OCI-LY3 (cell line): ENCODE data around the gene PIK3R6.

Experiments used
- H2AFZ ChIP-seq: fragments of 200-600, 300-600 bp; shearing (Covaris generic); 2 replicates; pipeline ENCODE4 v1.6.0; 2014; ENCODE audit warnings: antibody characterized with exemption, low read depth, low read length
- H3K27ac ChIP-seq: fragments of 200-600, 300-600 bp; sonication (generic); 2 replicates; pipeline ENCODE4 v1.5.1; 2014; ENCODE audit warnings: mild to moderate bottlenecking, low read length, moderate library complexity, mixed read lengths
- H3K27me3 ChIP-seq: fragments of 200-600, 300-600 bp; sonication (generic); 2 replicates; pipeline ENCODE4 v1.6.1; 2014; ENCODE audit warnings: low read depth, low read length, mixed read lengths
- H3K36me3 ChIP-seq: fragments of 200-600, 300-600 bp; sonication (generic); replicated peaks from 2 replicates; pipeline ENCODE3; 2014; ENCODE audit warnings: low read depth, low read length, mixed read lengths
- H3K4me1 ChIP-seq: fragments of 300-600, 200-600 bp; sonication (generic); 2 replicates; pipeline ENCODE4 v1.6.1; 2014; ENCODE audit warnings: low read length, mixed read lengths
- H3K4me2 ChIP-seq: fragments of 200-600, 300-600 bp; sonication (generic); 2 replicates; pipeline ENCODE4 v1.6.1; 2014; ENCODE audit warnings: low read length, mixed read lengths
- H3K4me3 ChIP-seq: fragments of 300-600, 200-600 bp; sonication (generic); 2 replicates; pipeline ENCODE4 v1.5.1; 2014; ENCODE audit warnings: antibody characterized with exemption, mild to moderate bottlenecking, low read length, moderate library complexity
- H3K79me2 ChIP-seq: fragments of 300-600, 200-600 bp; shearing (Covaris generic); 2 replicates; pipeline ENCODE4 v1.6.1; 2014; ENCODE audit warnings: mild to moderate bottlenecking, low read length, mixed read lengths
- H3K9ac ChIP-seq: fragments of 300-600, 200-600 bp; shearing (Covaris generic); 2 replicates; pipeline ENCODE4 v1.6.0; 2014; ENCODE audit warnings: mild to moderate bottlenecking, low read length, moderate library complexity
- H3K9me3 ChIP-seq: fragments of 200-600, 300-600 bp; shearing (Covaris generic); 2 replicates; pipeline ENCODE4 v1.6.1; 2014; ENCODE audit warnings: low read length, mixed read lengths; ENCODE audit not compliant: insufficient read depth
- H4K20me1 ChIP-seq: fragments of 200-600, 300-600 bp; sonication (generic); 2 replicates; pipeline ENCODE4 v1.6.1; 2016; ENCODE audit warnings: low read length, mixed read lengths; ENCODE audit not compliant: insufficient read depth
- EZH2phosphoT487 ChIP-seq: fragments of 200-600 bp; shearing (Covaris generic); IDR thresholded peaks from 2 replicates; pipeline ENCODE4 v1.6.1; 2018; ENCODE audit warnings: antibody characterized with exemption, mixed run types, low read depth
- TF ChIP-seq, protein P1 (sequence below): fragments of 200-600, 300-600 bp; sonication (generic); IDR thresholded peaks from 2 replicates; pipeline ENCODE4 v1.5.1; 2014; ENCODE audit warnings: antibody characterized with exemption, low read length, low read depth

The PIK3R6 gene

DNA sequence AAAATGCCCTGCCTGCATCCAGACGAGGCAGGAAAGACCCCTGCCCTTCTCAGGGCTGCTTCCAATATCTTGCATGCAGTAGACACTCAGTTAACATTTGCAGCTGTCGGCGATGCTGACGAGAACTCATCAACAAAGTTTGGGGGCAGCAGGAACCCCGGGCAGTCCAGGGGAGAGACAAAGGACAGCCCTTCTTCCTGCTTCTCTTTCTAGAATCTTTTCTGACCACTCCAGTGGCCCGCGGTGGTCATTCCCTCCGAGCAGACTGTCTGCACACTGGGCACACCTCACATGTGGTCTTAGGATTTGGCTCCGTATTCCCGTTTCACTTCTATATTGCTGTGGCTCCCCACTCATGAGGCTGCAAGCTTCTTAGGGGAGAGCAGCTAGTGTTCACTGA lies 37.3 kb downstream of the PIK3R6 start:
- H3K9ac ChIP-seq: no peak overlapping the region
- no peaks in the 10 kb centered on the region for H3K9me3 ChIP-seq
- H3K4me2 ChIP-seq: no peak overlapping the region
- H3K79me2 ChIP-seq: no peaks in the 10 kb centered on the region
- H2AFZ ChIP-seq: no peak overlapping the region
- H3K4me3 ChIP-seq: no peak overlapping the region
- no peaks in the 10 kb centered on the region for H4K20me1 ChIP-seq
- H3K27me3 ChIP-seq: no peaks in the 10 kb centered on the region
- no peak overlapping the region for H3K27ac ChIP-seq
- no peaks in the 10 kb centered on the region for H3K4me1 ChIP-seq
- no peaks in the 10 kb centered on the region for H3K36me3 ChIP-seq
- TF ChIP-seq, protein P1, sequence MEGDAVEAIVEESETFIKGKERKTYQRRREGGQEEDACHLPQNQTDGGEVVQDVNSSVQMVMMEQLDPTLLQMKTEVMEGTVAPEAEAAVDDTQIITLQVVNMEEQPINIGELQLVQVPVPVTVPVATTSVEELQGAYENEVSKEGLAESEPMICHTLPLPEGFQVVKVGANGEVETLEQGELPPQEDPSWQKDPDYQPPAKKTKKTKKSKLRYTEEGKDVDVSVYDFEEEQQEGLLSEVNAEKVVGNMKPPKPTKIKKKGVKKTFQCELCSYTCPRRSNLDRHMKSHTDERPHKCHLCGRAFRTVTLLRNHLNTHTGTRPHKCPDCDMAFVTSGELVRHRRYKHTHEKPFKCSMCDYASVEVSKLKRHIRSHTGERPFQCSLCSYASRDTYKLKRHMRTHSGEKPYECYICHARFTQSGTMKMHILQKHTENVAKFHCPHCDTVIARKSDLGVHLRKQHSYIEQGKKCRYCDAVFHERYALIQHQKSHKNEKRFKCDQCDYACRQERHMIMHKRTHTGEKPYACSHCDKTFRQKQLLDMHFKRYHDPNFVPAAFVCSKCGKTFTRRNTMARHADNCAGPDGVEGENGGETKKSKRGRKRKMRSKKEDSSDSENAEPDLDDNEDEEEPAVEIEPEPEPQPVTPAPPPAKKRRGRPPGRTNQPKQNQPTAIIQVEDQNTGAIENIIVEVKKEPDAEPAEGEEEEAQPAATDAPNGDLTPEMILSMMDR: no peak
- TF ChIP-seq EZH2phosphoT487: no peak

DNA sequence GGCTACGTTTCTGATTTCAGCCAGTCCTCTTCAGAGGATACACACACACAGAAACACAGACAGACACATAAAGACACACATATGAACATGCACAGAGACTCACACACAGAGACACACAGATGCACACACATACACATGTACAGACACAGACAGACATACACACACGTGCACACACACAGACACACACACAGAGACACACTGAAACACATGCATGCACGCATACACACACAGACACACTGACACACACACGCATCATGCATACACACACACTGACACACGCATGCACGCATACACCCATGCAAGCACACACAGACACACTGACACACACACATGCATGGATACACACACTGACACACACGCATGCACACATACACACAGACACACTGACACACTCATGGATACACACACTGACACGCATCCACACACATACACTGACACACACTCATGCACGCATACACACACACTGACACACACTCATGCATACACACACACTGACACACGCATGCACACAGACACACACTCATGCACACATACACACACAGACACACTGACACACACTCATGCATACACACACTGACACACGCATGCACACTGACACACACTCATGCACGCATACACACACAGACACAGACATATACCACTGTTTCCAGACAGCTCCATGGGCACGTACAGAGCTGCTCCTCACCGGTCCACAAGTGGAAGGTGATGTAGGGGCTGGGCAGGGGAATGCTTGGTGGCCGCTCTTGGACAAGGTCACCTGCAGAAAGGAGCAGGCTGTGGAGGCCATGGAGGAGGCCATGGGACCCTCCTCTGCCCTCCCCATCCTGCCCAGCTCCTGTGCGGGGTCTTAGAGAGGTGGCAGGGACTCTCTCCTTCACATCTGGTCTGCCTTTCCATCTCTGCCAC lies 38.2 kb downstream of the PIK3R6 start:
- H2AFZ ChIP-seq: no peak overlapping the region
- no peak overlapping the region for H3K4me3 ChIP-seq
- H3K27ac ChIP-seq: no peak overlapping the region
- H3K9me3 ChIP-seq: no peaks in the 10 kb centered on the region
- H3K36me3 ChIP-seq: no peaks in the 10 kb centered on the region
- no peaks in the 10 kb centered on the region for H3K4me1 ChIP-seq
- no peaks in the 10 kb centered on the region for H4K20me1 ChIP-seq
- TF ChIP-seq, protein P1: no peak
- no peak for TF ChIP-seq EZH2phosphoT487
- H3K27me3 ChIP-seq: no peaks in the 10 kb centered on the region
- no peak overlapping the region for H3K9ac ChIP-seq
- no peak overlapping the region for H3K4me2 ChIP-seq
- no peaks in the 10 kb centered on the region for H3K79me2 ChIP-seq

DNA sequence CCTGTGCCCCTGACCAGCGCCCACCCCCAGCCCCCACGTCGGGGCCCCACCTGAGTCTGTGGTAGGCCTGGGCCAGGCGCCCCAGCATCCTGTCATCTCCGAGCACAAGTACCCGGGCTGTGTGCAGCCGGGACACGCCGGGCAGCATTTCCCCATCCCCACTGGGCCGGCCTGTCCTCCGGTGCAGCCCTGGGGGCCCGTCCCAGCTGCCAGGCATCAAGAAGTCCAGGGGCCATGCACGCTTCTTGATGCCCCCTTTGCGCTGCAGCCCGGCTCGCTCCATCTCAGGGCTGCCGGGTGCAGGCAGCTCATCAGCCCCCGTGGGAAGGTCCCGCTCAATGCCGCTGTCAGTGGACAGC lies 39.0 kb downstream of the PIK3R6 start:
- no peaks in the 10 kb centered on the region for H3K4me1 ChIP-seq
- H3K27me3 ChIP-seq: no peaks in the 10 kb centered on the region
- no peak overlapping the region for H3K4me3 ChIP-seq
- H3K27ac ChIP-seq: no peak overlapping the region
- no peaks in the 10 kb centered on the region for H3K36me3 ChIP-seq
- H3K9me3 ChIP-seq: no peaks in the 10 kb centered on the region
- no peak overlapping the region for H2AFZ ChIP-seq
- TF ChIP-seq EZH2phosphoT487: no peak
- TF ChIP-seq, protein P1: no peak
- no peaks in the 10 kb centered on the region for H4K20me1 ChIP-seq
- H3K79me2 ChIP-seq: no peaks in the 10 kb centered on the region
- H3K9ac ChIP-seq: no peak overlapping the region
- H3K4me2 ChIP-seq: no peak overlapping the region

DNA sequence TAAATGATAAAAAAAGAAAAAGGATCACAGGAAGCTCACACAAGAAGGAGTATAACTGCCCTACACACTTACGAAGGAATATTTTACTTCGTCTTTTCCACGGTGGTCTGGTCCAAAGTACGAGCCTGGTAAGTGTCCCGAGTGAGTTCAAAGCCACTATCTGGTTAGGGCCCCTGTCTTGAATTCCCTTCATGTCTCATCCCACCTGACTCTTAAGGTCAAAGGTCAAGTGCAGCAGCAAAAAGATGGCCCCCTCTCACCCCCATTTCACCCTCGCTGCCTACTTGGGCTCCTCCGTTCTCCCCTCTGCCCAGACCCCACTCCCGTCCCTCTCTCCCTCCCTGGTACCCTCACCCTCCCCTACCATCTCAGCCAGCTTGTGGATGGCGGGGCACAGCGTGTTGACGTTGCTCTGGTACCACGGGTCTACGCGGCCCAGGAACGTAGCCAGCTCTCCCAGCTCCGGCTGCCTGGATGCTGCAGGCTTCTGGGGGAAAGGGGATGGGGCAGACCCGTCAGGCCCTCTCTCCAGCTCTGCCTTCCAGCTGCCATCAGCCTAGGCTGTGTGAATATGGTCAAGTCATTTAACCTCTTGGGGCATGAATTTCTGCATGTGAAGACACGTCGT lies 40.6 kb downstream of the PIK3R6 start:
- no peak overlapping the region for H3K9ac ChIP-seq
- no peak overlapping the region for H3K27ac ChIP-seq
- no peak overlapping the region for H3K4me3 ChIP-seq
- H2AFZ ChIP-seq: no peak overlapping the region
- no peaks in the 10 kb centered on the region for H3K4me1 ChIP-seq
- TF ChIP-seq, protein P1: no peak
- TF ChIP-seq EZH2phosphoT487: no peak
- no peaks in the 10 kb centered on the region for H3K36me3 ChIP-seq
- H3K27me3 ChIP-seq: no peaks in the 10 kb centered on the region
- H3K79me2 ChIP-seq: no peaks in the 10 kb centered on the region
- H3K4me2 ChIP-seq: no peak overlapping the region
- no peaks in the 10 kb centered on the region for H3K9me3 ChIP-seq
- H4K20me1 ChIP-seq: no peaks in the 10 kb centered on the region
